Keratinocyte (primary cell): ENCODE results near the gene NOD1. TPM values are rescaled to one million over a fixed set of nuclear protein-coding genes. Genes with fewer than 3 reads are reported as not detected.
"Not testable (repeated sequence)": the region's sequence is repeated elsewhere in the genome, so short reads cannot be mapped to it uniquely, and the experiment has no call there.

ENCODE experiments used
- DNase-seq: peaks from one replicate; pipeline ENCODE4 v3.0.0-alpha.2; 2011; ENCODE audit warnings: low read depth, missing footprints, low spot score
- FAIRE-seq: peaks from 2 replicates; lab custom pipeline; 2011; peaks lifted over from hg19 to GRCh38; lab: Jason Lieb, UNC
- H2AFZ ChIP-seq: 2 replicates; pipeline ENCODE4 v1.6.0; 2012; ENCODE audit warnings: low read length, control low read depth, inconsistent platforms; ENCODE audit not compliant: control insufficient read depth
- H3K27ac ChIP-seq: 2 replicates; pipeline ENCODE4 v1.5.1; 2011; ENCODE audit warnings: low read length; ENCODE audit not compliant: control insufficient read depth, insufficient read depth
- H3K27me3 ChIP-seq: 3 replicates; pipeline ENCODE4 v1.6.0; 2011; ENCODE audit warnings: low read length; ENCODE audit not compliant: control insufficient read depth, insufficient read depth; ENCODE audit errors: extremely low read depth
- H3K36me3 ChIP-seq, 2 experiments: 2 replicates in 1 of 2; 3 replicates in 1 of 2; pipeline ENCODE4 v1.5.1; 2011; ENCODE audit warnings: low read length in 2 of 2, mild to moderate bottlenecking in 1 of 2; ENCODE audit not compliant: control insufficient read depth in 2 of 2, insufficient read depth in 2 of 2; ENCODE audit errors: extremely low read depth in 1 of 2
- H3K4me1 ChIP-seq: 3 replicates; pipeline ENCODE4 v1.5.1; 2011; ENCODE audit warnings: low read length; ENCODE audit not compliant: control insufficient read depth, insufficient read depth; ENCODE audit errors: extremely low read depth
- H3K4me2 ChIP-seq: 3 replicates; pipeline ENCODE4 v1.6.0; 2011; ENCODE audit warnings: low read depth, low read length; ENCODE audit not compliant: control insufficient read depth, insufficient read depth; ENCODE audit errors: extremely low read depth
- H3K4me3 ChIP-seq, 3 experiments: fragments of 200-600 bp in 1 of 3; sonication (generic) in 1 of 3; 2 replicates in 2 of 3; 3 replicates in 1 of 3; pipeline ENCODE4 v1.5.1; 2011 to 2016; ENCODE audit warnings: low read length in 3 of 3, mild to moderate bottlenecking in 3 of 3, control low read depth in 2 of 3, inconsistent platforms in 1 of 3, low read depth in 1 of 3, mixed read lengths in 1 of 3, mixed run types in 1 of 3, moderate library complexity in 1 of 3; ENCODE audit not compliant: control insufficient read depth in 2 of 3, insufficient read depth in 2 of 3; ENCODE audit errors: extremely low read depth in 1 of 3
- H3K79me2 ChIP-seq: 2 replicates; pipeline ENCODE4 v1.6.0; 2012; ENCODE audit warnings: low read length; ENCODE audit not compliant: control insufficient read depth, insufficient read depth
- H3K9ac ChIP-seq: 3 replicates; pipeline ENCODE4 v1.6.0; 2011; ENCODE audit warnings: low read length; ENCODE audit not compliant: control insufficient read depth, insufficient read depth; ENCODE audit errors: extremely low read depth
- H3K9me1 ChIP-seq: 3 replicates; pipeline ENCODE4 v1.6.0; 2011; ENCODE audit warnings: low read length; ENCODE audit not compliant: control insufficient read depth, insufficient read depth; ENCODE audit errors: extremely low read depth
- H3K9me3 ChIP-seq: 2 replicates; pipeline ENCODE4 v1.5.1; 2012; ENCODE audit warnings: low read depth, low read length; ENCODE audit not compliant: control insufficient read depth
- H4K20me1 ChIP-seq: 3 replicates; pipeline ENCODE4 v1.6.0; 2011; ENCODE audit warnings: low read length; ENCODE audit not compliant: control insufficient read depth, insufficient read depth; ENCODE audit errors: extremely low read depth
- CTCF ChIP-seq, 3 experiments: IDR thresholded peaks in 1 of 3; conservative IDR thresholded peaks in 1 of 3; optimal IDR thresholded peaks in 1 of 3; 2 replicates in 2 of 3; 3 replicates in 1 of 3; pipeline versions ENCODE3 to v1.5.1; 2011; ENCODE audit warnings: low read length in 3 of 3, mild to moderate bottlenecking in 3 of 3, moderate library complexity in 2 of 3, control low read depth in 1 of 3, inconsistent platforms in 1 of 3; ENCODE audit not compliant: insufficient read depth in 2 of 3; ENCODE audit errors: extremely low read depth in 1 of 3
- EZH2 ChIP-seq: IDR thresholded peaks from one replicate; pipeline ENCODE4 v1.6.1; 2012; ENCODE audit warnings: inconsistent platforms, mild to moderate bottlenecking, low read length, moderate library complexity
- dilution Hi-C: fragments of 300-500 bp; cut with MboI; formaldehyde crosslinking; loops from one replicate; pipeline ENCODE4 v1.7.0; 2020; ENCODE audit warnings: low sequenced_read_pairs; ENCODE audit not compliant: extremely low pct_ligation_motif_present
- polyA plus RNA-seq, 5 experiments: library from polyadenylated mRNA; depleted of rRNA in 3 of 5; stranded (reverse) in 3 of 5; stranded (forward) in 1 of 5; unstranded in 1 of 5; fragments of >200 nt; gene quantifications; 1 replicate in 1 of 5; 2 replicates in 3 of 5; 3 replicates in 1 of 5; pipeline versions ENCODE4 v1.2.1 to v1.2.3, GENCODE V29; 2011 to 2012; ENCODE audit warnings: missing spikeins in 2 of 5, low read depth in 1 of 5, low replicate concordance in 1 of 5

Gene NOD1
- polyA plus RNA-seq, 1 donor (not counting 4 experiments of a cell fraction or from before 2014, with no cell fraction given) = 4.3 TPM

DNA sequence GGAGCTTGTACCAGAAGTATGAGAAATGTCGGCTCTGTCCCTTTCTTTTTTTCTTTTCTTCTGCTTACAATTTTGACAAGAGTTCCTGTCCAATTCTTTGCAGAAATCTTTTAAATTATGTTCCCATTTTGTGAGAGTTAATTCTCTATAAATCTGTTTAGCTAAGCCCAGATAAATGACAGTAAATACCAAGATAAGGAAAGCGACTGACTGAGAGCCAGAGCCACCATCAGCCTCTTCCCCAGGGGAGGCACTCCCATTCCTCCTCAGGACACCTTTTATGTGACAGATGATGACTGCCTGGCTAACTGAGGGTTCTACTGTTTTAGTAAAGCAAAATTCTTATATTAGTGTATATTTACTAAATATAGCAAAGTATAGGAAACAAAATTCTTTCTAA lies 32.9 kb upstream of the NOD1 start:
- Histone ChIP-seq H3K9me3 (no peaks in the 10 kb centered on the region), H3K4me2 (no peak overlapping the region), H3K36me3 (no peaks in the 10 kb centered on the region), H3K27me3 (no peaks in the 10 kb centered on the region), H2AFZ (no peak overlapping the region), H4K20me1 (no peaks in the 10 kb centered on the region), H3K4me3 (no peak overlapping the region), H3K79me2 (no peaks in the 10 kb centered on the region), H3K9me1 (no peaks in the 10 kb centered on the region), H3K4me1 (peaks cover 13% of the 10 kb centered on the region), H3K9ac (no peak overlapping the region), H3K27ac (no peak overlapping the region)
- DNase-seq = no peak
- no peak for FAIRE-seq
- no peak for TF ChIP-seq CTCF (optimal IDR thresholded peaks at IDR 0.05 in 1 of 3, IDR thresholded peaks at IDR 0.05 in 1 of 3, conservative IDR thresholded peaks at IDR 0.05 in 1 of 3; ENCODE audit: extremely low read depth in 1 of 3, insufficient read depth in 2 of 3, low read length in 3 of 3)
- TF ChIP-seq EZH2 = no peak
- dilution Hi-C loops = no loop called here

DNA sequence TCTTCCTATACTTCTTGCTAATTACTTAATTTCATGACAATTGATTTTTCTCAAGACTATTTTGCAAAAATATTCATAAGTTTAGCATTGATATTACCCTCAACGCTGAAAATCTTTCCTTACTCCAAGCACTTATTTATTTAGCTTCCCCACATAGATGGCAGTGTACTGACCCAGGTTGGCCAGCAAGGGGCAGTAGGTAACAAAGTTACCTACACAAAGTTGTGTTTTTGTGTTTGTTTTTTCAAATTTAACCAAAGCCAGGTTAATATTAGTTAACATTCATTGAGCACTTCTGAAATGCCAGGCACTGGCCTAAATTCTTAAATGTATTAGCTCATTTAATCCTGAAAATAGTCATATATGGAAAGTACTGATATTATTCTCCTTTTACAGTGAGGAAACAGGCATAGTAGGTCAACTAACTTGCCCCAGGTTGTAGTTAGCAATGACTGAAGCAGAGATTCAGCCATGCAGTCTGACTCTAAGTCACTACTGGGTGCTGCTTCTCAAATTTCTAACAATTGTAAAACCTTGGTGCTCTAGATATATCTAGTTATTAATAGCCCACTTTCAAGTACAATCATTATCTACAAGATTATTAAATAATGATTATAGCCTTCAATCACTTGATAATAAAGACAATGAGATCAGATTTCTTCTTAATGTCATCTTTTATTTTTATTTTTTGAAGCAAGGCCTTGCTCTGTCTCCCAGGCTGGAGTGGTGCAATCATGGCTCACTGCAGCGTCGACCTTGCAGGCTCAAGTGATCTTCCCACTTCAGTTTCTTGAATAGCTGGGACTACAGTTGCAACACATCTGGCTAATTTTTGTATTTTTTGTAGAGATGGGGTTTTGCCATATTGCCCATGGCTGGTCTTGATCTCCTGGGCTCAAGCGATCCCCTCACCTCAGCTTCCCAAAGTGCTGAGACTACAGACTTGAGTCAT lies 31.8 kb upstream of the NOD1 start:
- H2AFZ ChIP-seq = no peak overlapping the region
- H3K79me2 ChIP-seq = no peaks in the 10 kb centered on the region
- H3K27ac ChIP-seq = peak overlapping the region; percentile 56
- no peak overlapping the region for H3K9ac ChIP-seq
- TF ChIP-seq EZH2 = no peak
- peak; percentile 58 to 80 (median 76) for TF ChIP-seq CTCF (optimal IDR thresholded peaks at IDR 0.05 in 1 of 3, IDR thresholded peaks at IDR 0.05 in 1 of 3, conservative IDR thresholded peaks at IDR 0.05 in 1 of 3; ENCODE audit: extremely low read depth in 1 of 3, insufficient read depth in 2 of 3, low read length in 3 of 3)
- H4K20me1 ChIP-seq = no peaks in the 10 kb centered on the region
- no peaks in the 10 kb centered on the region for H3K36me3 ChIP-seq
- no peak overlapping the region for H3K4me3 ChIP-seq
- peaks cover 17% of the 10 kb centered on the region for H3K4me1 ChIP-seq
- no peak overlapping the region for H3K4me2 ChIP-seq
- no peaks in the 10 kb centered on the region for H3K9me1 ChIP-seq
- dilution Hi-C loops = no loop called here
- DNase-seq = no peak
- FAIRE-seq = no peak
- no peaks in the 10 kb centered on the region for H3K9me3 ChIP-seq
- no peaks in the 10 kb centered on the region for H3K27me3 ChIP-seq

GRCh38 chr7:30509171-30509857 lies 30.7 kb upstream of the NOD1 start:
- dilution Hi-C loops, H3K9me3 ChIP-seq, H4K20me1 ChIP-seq, H3K36me3 ChIP-seq, FAIRE-seq, H3K27me3 ChIP-seq, H3K9me1 ChIP-seq, DNase-seq, H2AFZ ChIP-seq, H3K4me3 ChIP-seq, H3K79me2 ChIP-seq: not testable (repeated sequence)
- Histone ChIP-seq H3K4me1 (peaks cover 21% of the 10 kb centered on the region), H3K9ac (peak overlapping the region; percentile 8), H3K4me2 (peak overlapping the region; percentile 26), H3K27ac (peak overlapping the region; percentile 56)
